HG03378 (cell line): ENCODE results near the gene TEX26.

ENCODE experiments used
- ATAC-seq: cut with Tn5 transposase; IDR thresholded peaks from one replicate; pipeline ENCODE4 v1.9.1; 2021; ENCODE audit warnings: mild to moderate bottlenecking, moderate library complexity; ENCODE audit not compliant: unreplicated experiment

Gene TEX26

GRCh38 chr13:30932481-30933353 lies at the start of gene TEX26:
Gene TEX26, plus strand, starts transcription at chr13:30932656. Its CDS starts 60 bp downstream, at chr13:30932716.
- no peak for ATAC-seq

- no peak for ATAC-seq
These were observed 49.3 kb upstream of the TEX26 start for GRCh38 chr13:30882996-30883766.

GRCh38 chr13:30884543-30884942 lies 47.9 kb upstream of the TEX26 start:
- no peak for ATAC-seq

GRCh38 chr13:30889196-30889690 lies 43.2 kb upstream of the TEX26 start:
- no peak for ATAC-seq

GRCh38 chr13:30892966-30893365 lies 39.5 kb upstream of the TEX26 start:
- no peak for ATAC-seq

GRCh38 chr13:30895773-30896172 lies 36.7 kb upstream of the TEX26 start:
- no peak for ATAC-seq

GRCh38 chr13:30898070-30898469 lies 34.4 kb upstream of the TEX26 start:
- no peak for ATAC-seq

- ATAC-seq = no peak
These were observed 33.7 kb upstream of the TEX26 start for GRCh38 chr13:30898678-30899241.

- no peak for ATAC-seq
These were observed 32.0 kb upstream of the TEX26 start for GRCh38 chr13:30900436-30900835.

GRCh38 chr13:30900952-30901749 lies 31.3 kb upstream of the TEX26 start:
- no peak for ATAC-seq

- no peak for ATAC-seq
These were observed 28.4 kb upstream of the TEX26 start for GRCh38 chr13:30904043-30904442.

- no peak for ATAC-seq
These were observed 26.5 kb upstream of the TEX26 start, which contains the start of gene MEDAG for GRCh38 chr13:30905932-30906383. Gene MEDAG, plus strand, starts transcription at chr13:30906271. Its CDS starts 245 bp downstream, at chr13:30906516.

- ATAC-seq = no peak
These were observed 25.9 kb upstream of the TEX26 start for GRCh38 chr13:30906411-30907051.

GRCh38 chr13:30907121-30907861 lies 25.2 kb upstream of the TEX26 start:
- ATAC-seq = no peak

- ATAC-seq = no peak
These were observed 24.0 kb upstream of the TEX26 start for GRCh38 chr13:30908416-30908980.

GRCh38 chr13:30910676-30911075 lies 21.8 kb upstream of the TEX26 start:
- ATAC-seq = no peak

GRCh38 chr13:30915691-30916541 lies 16.5 kb upstream of the TEX26 start:
- no peak for ATAC-seq

- no peak for ATAC-seq
These were observed 15.5 kb upstream of the TEX26 start for GRCh38 chr13:30916991-30917390.
